ENCODE data around the gene SLC25A3.

DNA sequence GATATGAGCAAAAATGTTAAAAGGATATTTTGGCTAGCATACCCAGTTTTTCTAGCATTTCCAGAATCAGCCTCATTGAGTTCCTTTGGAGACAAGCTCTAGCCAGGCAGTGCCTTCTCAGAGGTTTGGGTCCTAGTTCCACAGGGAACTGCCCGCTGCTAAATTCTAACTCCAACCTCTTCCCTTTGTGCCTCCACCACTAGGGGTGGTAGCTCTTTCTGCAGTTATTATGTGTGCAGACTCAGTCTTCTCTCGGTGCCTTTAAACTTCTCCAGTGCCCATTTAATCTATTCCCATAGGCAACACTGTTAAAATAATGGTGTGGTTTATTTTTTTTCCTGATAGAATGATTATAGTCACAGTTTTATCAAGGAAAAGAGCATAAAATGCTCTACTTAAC lies 21.5 kb upstream of the SLC25A3 start:
- TF ChIP-seq, protein P1, sequence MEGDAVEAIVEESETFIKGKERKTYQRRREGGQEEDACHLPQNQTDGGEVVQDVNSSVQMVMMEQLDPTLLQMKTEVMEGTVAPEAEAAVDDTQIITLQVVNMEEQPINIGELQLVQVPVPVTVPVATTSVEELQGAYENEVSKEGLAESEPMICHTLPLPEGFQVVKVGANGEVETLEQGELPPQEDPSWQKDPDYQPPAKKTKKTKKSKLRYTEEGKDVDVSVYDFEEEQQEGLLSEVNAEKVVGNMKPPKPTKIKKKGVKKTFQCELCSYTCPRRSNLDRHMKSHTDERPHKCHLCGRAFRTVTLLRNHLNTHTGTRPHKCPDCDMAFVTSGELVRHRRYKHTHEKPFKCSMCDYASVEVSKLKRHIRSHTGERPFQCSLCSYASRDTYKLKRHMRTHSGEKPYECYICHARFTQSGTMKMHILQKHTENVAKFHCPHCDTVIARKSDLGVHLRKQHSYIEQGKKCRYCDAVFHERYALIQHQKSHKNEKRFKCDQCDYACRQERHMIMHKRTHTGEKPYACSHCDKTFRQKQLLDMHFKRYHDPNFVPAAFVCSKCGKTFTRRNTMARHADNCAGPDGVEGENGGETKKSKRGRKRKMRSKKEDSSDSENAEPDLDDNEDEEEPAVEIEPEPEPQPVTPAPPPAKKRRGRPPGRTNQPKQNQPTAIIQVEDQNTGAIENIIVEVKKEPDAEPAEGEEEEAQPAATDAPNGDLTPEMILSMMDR (optimal IDR thresholded peaks at IDR 0.05 in 1 of 3, IDR thresholded peaks at IDR 0.05 in 1 of 3, conservative IDR thresholded peaks at IDR 0.05 in 1 of 3; ENCODE audit: extremely low read depth in 1 of 3, insufficient read depth in 2 of 3, low read length in 3 of 3), result peak; percentile 37 to 54 (median 40)
- TF ChIP-seq EZH2 (IDR thresholded peaks at IDR 0.05; ENCODE audit: low read length), result no peak
